Endothelial cell of umbilical vein (primary cell): ENCODE measurements around the gene DENND1A. TPM values are rescaled to one million over a fixed set of nuclear protein-coding genes. Genes with fewer than 3 reads are reported as not detected.

Source experiments
- BruUV-seq: library from RNA; stranded (reverse); fragments of 400-500 nt; replicated peaks from 2 replicates; lab custom pipeline; 2021; lab: Mats Ljungman, UMichigan
- CTCF ChIA-PET: fragments of 300-600, 350-600 bp; sonication (Branson Sonifier 250); formaldehyde crosslinking; loops from one replicate; lab custom pipeline; 2021; ENCODE audit warnings: antibody characterized with exemption, inconsistent platforms; lab: Charles Lee
- POLR2A ChIA-PET: fragments of 300-600, 350-600 bp; sonication (Branson Sonifier 250); formaldehyde crosslinking; loops from one replicate; lab custom pipeline; 2021; ENCODE audit warnings: antibody characterized with exemption, inconsistent platforms; lab: Charles Lee
- DNase-seq: peaks from one replicate; pipeline ENCODE4 v3.0.0-alpha.2; 2011; ENCODE audit warnings: low read depth, low spot score
- FAIRE-seq: peaks from 2 replicates; lab custom pipeline; 2011; peaks lifted over from hg19 to GRCh38; lab: Jason Lieb, UNC
- H2AFZ ChIP-seq: 2 replicates; pipeline ENCODE4 v1.6.0; 2012; ENCODE audit warnings: low read depth, low read length, control low read depth, inconsistent platforms
- H3K27ac ChIP-seq: 2 replicates; pipeline ENCODE4 v1.5.1; 2011; ENCODE audit warnings: low read depth, mild to moderate bottlenecking, control low read depth, low read length, moderate library complexity; ENCODE audit not compliant: insufficient read depth
- H3K27me3 ChIP-seq, 2 experiments: 2 replicates each; pipeline versions ENCODE4 v1.6.0 to v1.6.1; 2011; ENCODE audit warnings: low read length in 2 of 2, mixed read lengths in 1 of 2; ENCODE audit not compliant: control insufficient read depth in 2 of 2, insufficient read depth in 2 of 2
- H3K36me3 ChIP-seq, 2 experiments: 2 replicates in 1 of 2; 3 replicates in 1 of 2; pipeline ENCODE4 v1.5.1; 2011; ENCODE audit warnings: low read length in 2 of 2, mild to moderate bottlenecking in 1 of 2, moderate library complexity in 1 of 2; ENCODE audit not compliant: control insufficient read depth in 2 of 2, insufficient read depth in 2 of 2; ENCODE audit errors: extremely low read depth in 1 of 2
- H3K4me1 ChIP-seq: 3 replicates; pipeline ENCODE4 v1.5.1; 2011; ENCODE audit warnings: mild to moderate bottlenecking, low read length; ENCODE audit not compliant: control insufficient read depth, insufficient read depth; ENCODE audit errors: extremely low read depth
- H3K4me2 ChIP-seq: 2 replicates; pipeline ENCODE4 v1.6.1; 2011; ENCODE audit warnings: low read length, control low read depth, mixed read lengths; ENCODE audit not compliant: insufficient read depth
- H3K4me3 ChIP-seq, 3 experiments: fragments of 200-600 bp in 1 of 3; sonication (generic), shearing (Covaris generic) in 1 of 3; replicated peaks in 1 of 3; 2 replicates each; pipeline ENCODE4 v1.5.1; 2011 to 2016; ENCODE audit warnings: control low read depth in 3 of 3, low read length in 3 of 3, mild to moderate bottlenecking in 2 of 3, inconsistent platforms in 1 of 3, low read depth in 1 of 3, moderate library complexity in 1 of 3; ENCODE audit not compliant: insufficient read depth in 1 of 3
- H3K79me2 ChIP-seq: 2 replicates; pipeline ENCODE4 v1.6.0; 2012; ENCODE audit warnings: low read length, inconsistent platforms; ENCODE audit not compliant: control insufficient read depth, insufficient read depth
- H3K9ac ChIP-seq: replicated peaks from 2 replicates; pipeline ENCODE3; 2011; ENCODE audit warnings: low read length, control low read depth; ENCODE audit not compliant: insufficient read depth; ENCODE audit errors: extremely low read depth
- H3K9me1 ChIP-seq: replicated peaks from 3 replicates; pipeline ENCODE4 v1.6.0; 2011; ENCODE audit warnings: mild to moderate bottlenecking, low read length; ENCODE audit not compliant: control insufficient read depth, insufficient read depth; ENCODE audit errors: extremely low read depth
- H3K9me3 ChIP-seq: replicated peaks from 2 replicates; pipeline ENCODE4 v1.5.1; 2012; ENCODE audit warnings: low read length, inconsistent platforms; ENCODE audit not compliant: control insufficient read depth, insufficient read depth
- H4K20me1 ChIP-seq: replicated peaks from 2 replicates; pipeline ENCODE3; 2011; ENCODE audit warnings: mild to moderate bottlenecking, low read length; ENCODE audit not compliant: control insufficient read depth, insufficient read depth; ENCODE audit errors: extremely low read depth
- CTCF ChIP-seq, 2 donors: IDR thresholded peaks; 1 replicate in 1 of 2; 2 replicates in 1 of 2; pipeline ENCODE4 v1.5.1; 2011; ENCODE audit warnings: low read length in 2 of 2, mild to moderate bottlenecking in 2 of 2, moderate library complexity in 2 of 2, control low read depth in 1 of 2, inconsistent platforms in 1 of 2, low read depth in 1 of 2; ENCODE audit not compliant: insufficient read depth in 1 of 2; ENCODE audit errors: extremely low read depth in 1 of 2
- EZH2 ChIP-seq: IDR thresholded peaks from 2 replicates; pipeline ENCODE4 v1.6.1; 2012; ENCODE audit warnings: borderline replicate concordance, low read depth, mild to moderate bottlenecking, moderate library complexity, low read length, inconsistent platforms; ENCODE audit not compliant: severe bottlenecking
- FOS ChIP-seq: IDR thresholded peaks from 2 replicates; pipeline ENCODE4 v1.6.1; 2011; ENCODE audit warnings: mild to moderate bottlenecking, low read length, moderate library complexity, borderline replicate concordance; ENCODE audit not compliant: insufficient read depth
- GATA2 ChIP-seq: IDR thresholded peaks from 2 replicates; pipeline ENCODE4 v1.7.0; 2011; ENCODE audit warnings: low read depth, mild to moderate bottlenecking, moderate library complexity, mixed read lengths, low read length; ENCODE audit not compliant: insufficient read length, insufficient read depth
- JUN ChIP-seq: IDR thresholded peaks from 2 replicates; pipeline ENCODE4 v1.6.1; 2011; ENCODE audit warnings: borderline replicate concordance, low read depth; ENCODE audit not compliant: insufficient read length, insufficient read depth
- MAX ChIP-seq: IDR thresholded peaks from 2 replicates; pipeline ENCODE4 v1.6.1; 2011; ENCODE audit not compliant: insufficient read depth, insufficient read length
- MYC ChIP-seq: IDR thresholded peaks from one replicate; pipeline ENCODE4 v1.6.1; 2011; ENCODE audit warnings: mild to moderate bottlenecking, low read depth, low read length
- POLR2AphosphoS5 ChIP-seq: IDR thresholded peaks from 2 replicates; pipeline ENCODE4 v1.6.1; 2012; ENCODE audit warnings: low read depth, mild to moderate bottlenecking, control low read depth, low read length, moderate library complexity; ENCODE audit not compliant: insufficient read depth
- dilution Hi-C: fragments of 300-500 bp; cut with MboI; formaldehyde crosslinking; loops from one replicate; pipeline ENCODE4 v1.15.0; 2019; ENCODE audit warnings: low sequenced_read_pairs; ENCODE audit not compliant: extremely low pct_ligation_motif_present
- intact Hi-C: fragments of 100-400 bp; cut with micrococcal nuclease; formaldehyde crosslinking; loops from one replicate; pipeline ENCODE4 v1.10.0; 2022
- polyA plus RNA-seq, 4 experiments: library from polyadenylated mRNA; depleted of rRNA in 3 of 4; stranded (reverse) in 3 of 4; unstranded in 1 of 4; fragments of >200 nt; gene quantifications; 2 replicates each; pipeline versions ENCODE4 v1.2.1 to v1.2.3, GENCODE V29; 2011 to 2012; ENCODE audit warnings: missing spikeins in 1 of 4
- total RNA-seq: library from RNA; stranded (reverse); gene quantifications from 2 replicates; pipeline ENCODE4 v1.2.3, GENCODE V29; 2021

Gene DENND1A
- total and polyA plus RNA-seq, 2 donors (not counting 3 experiments of a cell fraction or from before 2014, with no cell fraction given) = 18.5 to 24.5 TPM

GRCh38 chr9:123893115-123893514 is 36.8 kb downstream of the DENND1A start:
- no peak overlapping the region for H3K4me2 ChIP-seq
- no peaks in the 10 kb centered on the region for H3K4me1 ChIP-seq
- H3K4me3 ChIP-seq = no peak overlapping the region
- DNase-seq (no peak), FAIRE-seq (no peak)
- H3K9me3 ChIP-seq = no peaks in the 10 kb centered on the region
- no peaks in the 10 kb centered on the region for H3K27me3 ChIP-seq
- no peaks in the 10 kb centered on the region for H3K9me1 ChIP-seq
- no peaks in the 10 kb centered on the region for H3K79me2 ChIP-seq
- TF ChIP-seq POLR2AphosphoS5 (no peak), MAX (no peak), JUN (no peak), EZH2 (no peak), FOS (no peak), CTCF (IDR thresholded peaks at IDR 0.05; ENCODE audit: extremely low read depth in 1 of 2, insufficient read depth in 1 of 2, low read depth in 1 of 2, low read length in 2 of 2) (no peak), MYC (no peak), GATA2 (no peak)
- H3K27ac ChIP-seq = no peak overlapping the region
- BruUV-seq = no TSS peak
- ChIA-PET CTCF (interaction anchor here (1.9 kb wide), 1 partner anchor 8 kb away, joined by 6 read pairs; no protein-coding TSS in a partner anchor), POLR2A (no interaction called here)
- no peak overlapping the region for H2AFZ ChIP-seq
- no peak overlapping the region for H3K9ac ChIP-seq
- dilution Hi-C loops (no loop called here), intact Hi-C loops (no loop called here)
- peaks cover 3% of the 10 kb centered on the region for H4K20me1 ChIP-seq
- no peaks in the 10 kb centered on the region for H3K36me3 ChIP-seq
